Sigmoid colon (tissue), 7 donors: ENCODE results near the gene GPR157. TPM values are rescaled to one million over a fixed set of nuclear protein-coding genes. Genes with fewer than 3 reads are reported as not detected.

Experiments
- DNase-seq: peaks from one replicate; pipeline ENCODE4 v3.0.0-alpha.2; 2019
- H3K27ac ChIP-seq, 4 donors: fragments of 200-600 bp; sonication (generic); one replicate each; pipeline ENCODE4 v1.5.1; 2016 to 2019; ENCODE audit warnings: mild to moderate bottlenecking in 1 of 4
- H3K27me3 ChIP-seq, 3 donors: fragments of 200-600 bp; sonication (generic); one replicate each; pipeline ENCODE4 v1.5.1; 2019; ENCODE audit warnings: mild to moderate bottlenecking in 1 of 3
- H3K36me3 ChIP-seq, 4 donors: fragments of 200-600 bp; sonication (generic); one replicate each; pipeline ENCODE4 v1.5.1; 2016 to 2019
- H3K4me1 ChIP-seq, 4 donors: fragments of 200-600 bp; sonication (generic); one replicate each; pipeline ENCODE4 v1.5.1; 2017 to 2019
- H3K4me3 ChIP-seq, 4 donors: fragments of 200-600 bp; sonication (generic); one replicate each; pipeline ENCODE4 v1.5.1; 2017 to 2019; ENCODE audit warnings: mild to moderate bottlenecking in 2 of 4, moderate library complexity in 1 of 4
- H3K9me3 ChIP-seq, 4 donors: fragments of 200-600 bp in 3 of 4; sonication (generic) in 3 of 4; one replicate each; pipeline versions ENCODE4 v1.5.1 to v1.6.1; 2013 to 2019
- CTCF ChIP-seq, 4 experiments: fragments of 450-650 bp in 3 of 4; fragments of 200-600 bp in 1 of 4; IDR thresholded peaks; one replicate each; pipeline ENCODE4 v1.5.1; 2016 to 2019; ENCODE audit warnings: antibody characterized with exemption in 4 of 4, mild to moderate bottlenecking in 3 of 4, moderate library complexity in 2 of 4
- EP300 ChIP-seq, 4 donors: sonication (generic); formaldehyde crosslinking; IDR thresholded peaks; one replicate each; pipeline ENCODE4 v1.6.1; 2017; ENCODE audit warnings: antibody characterized with exemption in 4 of 4
- POLR2A ChIP-seq, 2 donors: fragments of 450-650 bp; IDR thresholded peaks; one replicate each; pipeline ENCODE4 v1.6.1; 2016; ENCODE audit warnings: antibody characterized with exemption in 2 of 2, mild to moderate bottlenecking in 2 of 2, moderate library complexity in 2 of 2
- POLR2AphosphoS5 ChIP-seq, 4 donors: sonication (generic); formaldehyde crosslinking; IDR thresholded peaks; one replicate each; pipeline ENCODE4 v1.6.1; 2017; ENCODE audit warnings: antibody characterized with exemption in 4 of 4
- WGBS, 2 donors: extraction: QIAGEN DNeasy Blood & Tissue Kit; methylation state at CpG; one replicate each; pipeline ENCODE4 v1.1.7; 2013; 5-methylcytosine and 5-hydroxymethylcytosine counted together
- intact Hi-C: fragments of 100-400 bp; cut with DNase I; formaldehyde crosslinking; loops from one replicate; pipeline ENCODE4 v1.15.1; 2023
- polyA plus RNA-seq, 3 donors: library from polyadenylated mRNA; stranded (reverse); fragments of 200-250 nt; gene quantifications; one replicate each; pipeline ENCODE4 v1.2.3, GENCODE V29; 2013
- total RNA-seq, 4 donors: library from RNA; depleted of rRNA; stranded (reverse); fragments of >200 nt; gene quantifications; one replicate each; pipeline ENCODE4 v1.1.0, GENCODE V29; 2016
- donor health status: healthy with polysubstance abuse.
- donor health status: Bipolar disorder and iron deficiency.
- donor health status: healthy.

GPR157 gene
- total and polyA plus RNA-seq, 7 donors: 0.92 to 3.7 (median 1.8) TPM

- 76 to 86% methylated on average over 7 of the region's 7 CpGs for WGBS, 2 donors
- TF ChIP-seq POLR2A (IDR thresholded peaks at IDR 0.05): no peak
- TF ChIP-seq POLR2AphosphoS5 (IDR thresholded peaks at IDR 0.05): no peak
- no peak for DNase-seq
- peak overlapping the region in 3 of 4 donors; percentile 27 to 71 (median 43) for H3K27ac ChIP-seq
- intact Hi-C loops: no loop called here
- no peaks in the 10 kb centered on the region for H3K27me3 ChIP-seq
- H3K4me1 ChIP-seq: peaks cover 0 to 48% (median 26%) of the 10 kb centered on the region in 4 donors
- no peak overlapping the region for H3K4me3 ChIP-seq
- no peaks in the 10 kb centered on the region for H3K36me3 ChIP-seq
- no peaks in the 10 kb centered on the region for H3K9me3 ChIP-seq
Observed at GRCh38 chr1:9062021-9062471, 66.9 kb downstream of the GPR157 start.

GRCh38 chr1:9061252-9061960 lies 67.5 kb downstream of the GPR157 start:
- intact Hi-C loops: no loop called here
- WGBS, 2 donors: 62 to 69% methylated on average over 6 of the region's 6 CpGs
- no peaks in the 10 kb centered on the region for H3K36me3 ChIP-seq
- DNase-seq: no peak
- peaks cover 0 to 44% (median 26%) of the 10 kb centered on the region in 4 donors for H3K4me1 ChIP-seq
- no peaks in the 10 kb centered on the region for H3K27me3 ChIP-seq
- no peak overlapping the region for H3K4me3 ChIP-seq
- H3K27ac ChIP-seq: no peak overlapping the region
- TF ChIP-seq EP300 (IDR thresholded peaks at IDR 0.05) (no peak), POLR2A (IDR thresholded peaks at IDR 0.05) (no peak), POLR2AphosphoS5 (IDR thresholded peaks at IDR 0.05) (no peak), CTCF (IDR thresholded peaks at IDR 0.05) (no peak)
- no peaks in the 10 kb centered on the region for H3K9me3 ChIP-seq

GRCh38 chr1:9059891-9060744 lies 68.8 kb downstream of the GPR157 start:
- intact Hi-C loops: no loop called here
- 89 to 93% methylated on average over 4 of the region's 4 CpGs for WGBS, 2 donors
- no peak for DNase-seq

GRCh38 chr1:9058465-9058864 lies 70.4 kb downstream of the GPR157 start:
- H3K36me3 ChIP-seq: no peaks in the 10 kb centered on the region
- H3K4me1 ChIP-seq: peaks cover 0 to 20% (median 6%) of the 10 kb centered on the region in 4 donors
- H3K9me3 ChIP-seq: no peaks in the 10 kb centered on the region
- WGBS, 2 donors: 71 to 74% methylated on average over 2 of the region's 2 CpGs
- TF ChIP-seq POLR2AphosphoS5 (IDR thresholded peaks at IDR 0.05) (no peak), CTCF (IDR thresholded peaks at IDR 0.05) (peak in 2 of 4 experiments; percentile 14 to 17)
- no peak overlapping the region for H3K4me3 ChIP-seq
- DNase-seq: no peak
- no peak overlapping the region for H3K27ac ChIP-seq
- H3K27me3 ChIP-seq: no peaks in the 10 kb centered on the region
- intact Hi-C loops: no loop called here

More at GRCh38 chr1:9059891-9060744, 68.8 kb downstream of the GPR157 start:
- H3K27me3 ChIP-seq: no peaks in the 10 kb centered on the region
- H3K27ac ChIP-seq: no peak overlapping the region
- no peaks in the 10 kb centered on the region for H3K9me3 ChIP-seq
- TF ChIP-seq POLR2A (IDR thresholded peaks at IDR 0.05) (no peak), POLR2AphosphoS5 (IDR thresholded peaks at IDR 0.05) (no peak), CTCF (IDR thresholded peaks at IDR 0.05) (no peak), EP300 (IDR thresholded peaks at IDR 0.05) (no peak)
- H3K36me3 ChIP-seq: no peaks in the 10 kb centered on the region
- H3K4me3 ChIP-seq: no peak overlapping the region
- peaks cover 0 to 33% (median 19%) of the 10 kb centered on the region in 4 donors for H3K4me1 ChIP-seq

- DNase-seq: no peak
- no peak overlapping the region for H3K27ac ChIP-seq
- no peaks in the 10 kb centered on the region for H3K9me3 ChIP-seq
- intact Hi-C loops: no loop called here
- 87 to 89% methylated on average over 10 of the region's 10 CpGs for WGBS, 2 donors
- H3K4me3 ChIP-seq: no peak overlapping the region
- H3K36me3 ChIP-seq: no peaks in the 10 kb centered on the region
- no peaks in the 10 kb centered on the region for H3K27me3 ChIP-seq
- H3K4me1 ChIP-seq: peaks cover 0 to 14% (median 4%) of the 10 kb centered on the region in 4 donors
- TF ChIP-seq EP300 (IDR thresholded peaks at IDR 0.05): no peak
- no peak for TF ChIP-seq POLR2AphosphoS5 (IDR thresholded peaks at IDR 0.05)
- no peak for TF ChIP-seq POLR2A (IDR thresholded peaks at IDR 0.05)
- TF ChIP-seq CTCF (IDR thresholded peaks at IDR 0.05): no peak
Observed at GRCh38 chr1:9057851-9058250, 71.1 kb downstream of the GPR157 start.
